ENCODE measurements around the gene SLC7A10.

DNA sequence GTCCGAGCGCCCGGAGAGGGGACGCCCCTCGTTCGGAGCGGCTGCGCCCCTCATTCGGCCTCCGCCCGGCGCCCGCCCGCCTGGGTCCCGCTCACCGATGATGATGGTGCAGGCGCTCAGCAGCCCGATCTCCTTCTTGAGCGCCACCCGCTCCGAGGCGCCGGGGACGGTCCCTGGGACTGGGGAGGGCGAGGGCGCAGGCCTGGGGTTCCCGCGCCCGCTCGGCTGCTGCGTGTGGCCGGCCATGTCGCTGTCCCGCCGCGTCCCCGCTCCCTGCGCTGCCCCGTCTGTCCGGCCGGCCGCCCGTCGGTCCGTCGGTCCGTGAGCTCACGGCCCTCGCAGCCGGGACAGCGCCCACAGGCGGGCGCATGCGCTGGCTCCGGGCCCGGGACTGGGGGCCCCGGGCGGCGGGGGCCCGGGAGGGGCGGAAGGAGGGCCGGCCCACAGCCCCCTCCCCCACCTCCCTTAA is at the start of gene SLC7A10:
- TF ChIP-seq, protein P1, sequence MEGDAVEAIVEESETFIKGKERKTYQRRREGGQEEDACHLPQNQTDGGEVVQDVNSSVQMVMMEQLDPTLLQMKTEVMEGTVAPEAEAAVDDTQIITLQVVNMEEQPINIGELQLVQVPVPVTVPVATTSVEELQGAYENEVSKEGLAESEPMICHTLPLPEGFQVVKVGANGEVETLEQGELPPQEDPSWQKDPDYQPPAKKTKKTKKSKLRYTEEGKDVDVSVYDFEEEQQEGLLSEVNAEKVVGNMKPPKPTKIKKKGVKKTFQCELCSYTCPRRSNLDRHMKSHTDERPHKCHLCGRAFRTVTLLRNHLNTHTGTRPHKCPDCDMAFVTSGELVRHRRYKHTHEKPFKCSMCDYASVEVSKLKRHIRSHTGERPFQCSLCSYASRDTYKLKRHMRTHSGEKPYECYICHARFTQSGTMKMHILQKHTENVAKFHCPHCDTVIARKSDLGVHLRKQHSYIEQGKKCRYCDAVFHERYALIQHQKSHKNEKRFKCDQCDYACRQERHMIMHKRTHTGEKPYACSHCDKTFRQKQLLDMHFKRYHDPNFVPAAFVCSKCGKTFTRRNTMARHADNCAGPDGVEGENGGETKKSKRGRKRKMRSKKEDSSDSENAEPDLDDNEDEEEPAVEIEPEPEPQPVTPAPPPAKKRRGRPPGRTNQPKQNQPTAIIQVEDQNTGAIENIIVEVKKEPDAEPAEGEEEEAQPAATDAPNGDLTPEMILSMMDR (IDR thresholded peaks at IDR 0.05; ENCODE audit: low read length): no peak
- TF ChIP-seq EZH2 (IDR thresholded peaks at IDR 0.05; ENCODE audit: borderline replicate concordance, low read length): no peak

Data from OCI-LY1 (cell line).